ENCODE measurements around the gene NRF1. TPM values are rescaled to one million over a fixed set of nuclear protein-coding genes. Genes with fewer than 3 reads are reported as not detected.

NRF1 gene
- total RNA-seq, 2 donors from 2014 or later = 19.2 to 37.6 TPM

DNA sequence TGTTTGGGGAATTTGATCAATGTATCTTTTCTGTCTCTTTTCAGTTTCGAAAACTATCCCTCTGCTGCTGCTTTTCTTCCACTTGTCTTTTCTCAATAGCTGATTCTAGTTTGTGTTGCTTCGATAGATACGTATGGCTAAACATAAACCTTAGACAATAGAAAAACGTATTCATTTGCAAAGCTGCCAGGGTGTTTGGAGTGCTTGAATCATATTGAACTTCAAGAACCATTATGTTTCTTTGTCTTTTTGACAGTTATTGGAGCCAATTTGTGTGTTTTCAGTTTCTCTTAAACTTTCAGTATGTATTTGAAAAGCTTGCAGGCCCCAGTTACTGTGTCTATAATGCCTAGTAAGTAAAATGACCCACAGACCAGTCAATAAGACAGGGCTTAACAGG, 25.1 kb downstream of the NRF1 start:
- DNase-seq (ENCODE audit: low spot score) (no peak), ATAC-seq (ENCODE audit: insufficient number of reproducible peaks, low FRiP score, low read depth) (no peak)
- H3K4me1 ChIP-seq (ENCODE audit: control insufficient read depth in 1 of 2, low read depth in 2 of 2) = no peaks in the 10 kb centered on the region
- H3K4me3 ChIP-seq = no peak overlapping the region
- H3K27me3 ChIP-seq (replicated peaks; ENCODE audit: insufficient read depth) = no peaks in the 10 kb centered on the region
- H3K27ac ChIP-seq = no peak overlapping the region
- H3K9me3 ChIP-seq = no peaks in the 10 kb centered on the region
- H3K36me3 ChIP-seq = no peaks in the 10 kb centered on the region
- TF ChIP-seq CTCF (IDR thresholded peaks at IDR 0.05) = no peak

DNA sequence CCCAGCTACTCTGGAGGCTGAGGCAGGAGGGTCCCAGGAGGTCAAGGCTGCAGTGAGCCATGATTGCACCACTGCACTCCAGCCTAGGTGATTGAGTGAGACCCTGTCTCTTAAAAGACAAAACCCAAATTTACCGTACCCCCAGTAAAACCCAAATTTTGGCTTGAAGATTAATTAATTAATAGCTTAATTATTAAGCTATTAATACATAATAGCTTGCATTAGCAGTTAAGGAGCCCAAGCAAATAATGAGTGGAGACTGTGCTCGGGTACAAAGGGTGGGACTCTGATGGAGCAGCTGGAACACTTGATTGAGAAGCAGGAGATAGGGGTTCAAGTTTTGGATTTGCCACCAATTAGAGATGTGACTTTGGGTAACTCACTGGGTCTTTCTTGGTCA, 28.9 kb downstream of the NRF1 start:
- no peak for TF ChIP-seq CTCF (IDR thresholded peaks at IDR 0.05)
- Histone ChIP-seq H3K27me3 (replicated peaks; ENCODE audit: insufficient read depth) (no peaks in the 10 kb centered on the region), H3K27ac (no peak overlapping the region), H3K36me3 (no peaks in the 10 kb centered on the region), H3K4me3 (no peak overlapping the region), H3K9me3 (no peaks in the 10 kb centered on the region), H3K4me1 (ENCODE audit: control insufficient read depth in 1 of 2, low read depth in 2 of 2) (no peaks in the 10 kb centered on the region)
- ATAC-seq (ENCODE audit: insufficient number of reproducible peaks, low FRiP score, low read depth) (no peak), DNase-seq (ENCODE audit: low spot score) (no peak)

DNA sequence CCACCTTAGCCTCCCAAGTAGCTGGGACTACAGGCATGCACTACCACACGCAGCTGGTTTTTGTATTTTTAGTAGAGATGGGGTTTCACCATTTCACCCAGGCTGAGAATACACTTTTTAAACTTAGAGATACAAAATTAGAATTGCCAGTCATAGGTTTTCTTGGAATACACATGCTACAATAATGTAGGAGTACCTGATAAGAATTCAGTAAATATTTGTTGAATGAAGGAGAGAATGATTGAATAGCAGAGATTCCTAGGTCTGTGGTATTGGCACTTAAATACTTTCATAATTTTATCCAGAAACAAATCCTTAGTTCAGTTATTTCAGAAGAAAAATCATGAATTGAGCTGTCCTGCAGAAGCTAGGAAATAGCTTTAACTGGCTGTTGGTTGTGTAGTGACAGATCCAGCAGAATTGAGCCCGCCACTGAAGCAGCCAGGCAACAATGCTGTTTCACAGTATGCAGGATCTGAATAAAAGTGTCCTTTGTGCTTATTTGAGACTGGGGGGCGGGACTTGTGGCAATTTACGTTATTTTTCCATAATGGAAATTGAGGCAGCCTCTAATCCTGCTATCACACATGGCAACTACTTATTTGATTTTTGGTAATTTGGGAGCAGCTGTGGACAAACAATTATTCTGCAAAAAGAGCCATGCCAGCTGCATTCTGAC, 31.5 kb downstream of the NRF1 start:
- Histone ChIP-seq H3K36me3 (no peaks in the 10 kb centered on the region), H3K9me3 (no peaks in the 10 kb centered on the region), H3K4me1 (ENCODE audit: control insufficient read depth in 1 of 2, low read depth in 2 of 2) (no peaks in the 10 kb centered on the region), H3K27me3 (replicated peaks; ENCODE audit: insufficient read depth) (no peaks in the 10 kb centered on the region), H3K4me3 (no peak overlapping the region), H3K27ac (no peak overlapping the region)
- TF ChIP-seq CTCF (IDR thresholded peaks at IDR 0.05) = no peak
- no peak for DNase-seq (ENCODE audit: low spot score)
- ATAC-seq (ENCODE audit: insufficient number of reproducible peaks, low FRiP score, low read depth) = no peak

GRCh38 chr7:129643550-129644170, 32.1 kb downstream of the NRF1 start:
- H3K27me3 ChIP-seq (replicated peaks; ENCODE audit: insufficient read depth) = no peaks in the 10 kb centered on the region
- no peak for TF ChIP-seq CTCF (IDR thresholded peaks at IDR 0.05)
- DNase-seq (ENCODE audit: low spot score) (no peak), ATAC-seq (ENCODE audit: insufficient number of reproducible peaks, low FRiP score, low read depth) (no peak)
- H3K36me3 ChIP-seq = no peaks in the 10 kb centered on the region
- H3K9me3 ChIP-seq = no peaks in the 10 kb centered on the region
- H3K27ac ChIP-seq = no peak overlapping the region
- H3K4me3 ChIP-seq = no peak overlapping the region
- H3K4me1 ChIP-seq (ENCODE audit: control insufficient read depth in 1 of 2, low read depth in 2 of 2) = no peaks in the 10 kb centered on the region

DNA sequence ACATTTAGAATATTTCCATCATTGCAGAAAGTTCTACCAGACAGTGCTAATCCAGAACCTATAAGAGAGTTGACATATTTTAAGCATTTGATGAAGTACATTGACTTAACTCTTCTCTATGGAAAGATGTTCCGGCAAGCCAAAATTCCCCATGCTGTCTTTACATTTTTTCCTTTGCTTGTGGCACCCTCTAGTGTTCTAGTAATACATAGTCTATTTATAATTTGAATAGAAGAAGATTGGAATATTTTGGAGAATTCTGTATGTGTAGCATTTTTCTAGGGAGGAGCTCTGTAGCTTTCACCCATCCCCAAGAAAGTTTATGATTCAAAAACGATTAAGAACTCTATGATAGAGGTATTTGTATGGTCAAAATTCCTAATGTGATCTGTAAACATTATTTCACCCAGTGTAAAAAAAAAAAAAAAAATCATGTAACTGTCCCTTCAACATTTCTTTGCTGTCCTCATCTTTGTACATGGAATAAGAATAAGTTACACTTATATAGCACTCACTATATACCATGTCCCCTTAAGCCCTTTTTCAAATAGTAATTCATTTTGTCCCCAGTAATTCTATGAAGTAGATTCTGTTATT, 33.2 kb downstream of the NRF1 start:
- H3K36me3 ChIP-seq = no peaks in the 10 kb centered on the region
- H3K27ac ChIP-seq = no peak overlapping the region
- no peak for ATAC-seq (ENCODE audit: insufficient number of reproducible peaks, low FRiP score, low read depth)
- H3K4me1 ChIP-seq (ENCODE audit: control insufficient read depth in 1 of 2, low read depth in 2 of 2) = no peaks in the 10 kb centered on the region
- H3K27me3 ChIP-seq (replicated peaks; ENCODE audit: insufficient read depth) = no peaks in the 10 kb centered on the region
- DNase-seq (ENCODE audit: low spot score) = no peak
- peak; percentile 36 for TF ChIP-seq CTCF (IDR thresholded peaks at IDR 0.05)
- no peaks in the 10 kb centered on the region for H3K9me3 ChIP-seq
- H3K4me3 ChIP-seq = no peak overlapping the region

All from thoracic aorta (tissue), 2 donors.